Colon (tissue), 2 donors: Measurements from ENCODE around the gene OGFOD3.
"Not testable (repeated sequence)": the region's sequence is repeated elsewhere in the genome, so short reads cannot be mapped to it uniquely, and the experiment has no call there.

ENCODE experiments used
- FAIRE-seq: peaks from 2 replicates; lab custom pipeline; 2012; peaks lifted over from hg19 to GRCh38; lab: Jason Lieb, UNC
- donor health status: control.
- donor health status: control.

The OGFOD3 gene

DNA sequence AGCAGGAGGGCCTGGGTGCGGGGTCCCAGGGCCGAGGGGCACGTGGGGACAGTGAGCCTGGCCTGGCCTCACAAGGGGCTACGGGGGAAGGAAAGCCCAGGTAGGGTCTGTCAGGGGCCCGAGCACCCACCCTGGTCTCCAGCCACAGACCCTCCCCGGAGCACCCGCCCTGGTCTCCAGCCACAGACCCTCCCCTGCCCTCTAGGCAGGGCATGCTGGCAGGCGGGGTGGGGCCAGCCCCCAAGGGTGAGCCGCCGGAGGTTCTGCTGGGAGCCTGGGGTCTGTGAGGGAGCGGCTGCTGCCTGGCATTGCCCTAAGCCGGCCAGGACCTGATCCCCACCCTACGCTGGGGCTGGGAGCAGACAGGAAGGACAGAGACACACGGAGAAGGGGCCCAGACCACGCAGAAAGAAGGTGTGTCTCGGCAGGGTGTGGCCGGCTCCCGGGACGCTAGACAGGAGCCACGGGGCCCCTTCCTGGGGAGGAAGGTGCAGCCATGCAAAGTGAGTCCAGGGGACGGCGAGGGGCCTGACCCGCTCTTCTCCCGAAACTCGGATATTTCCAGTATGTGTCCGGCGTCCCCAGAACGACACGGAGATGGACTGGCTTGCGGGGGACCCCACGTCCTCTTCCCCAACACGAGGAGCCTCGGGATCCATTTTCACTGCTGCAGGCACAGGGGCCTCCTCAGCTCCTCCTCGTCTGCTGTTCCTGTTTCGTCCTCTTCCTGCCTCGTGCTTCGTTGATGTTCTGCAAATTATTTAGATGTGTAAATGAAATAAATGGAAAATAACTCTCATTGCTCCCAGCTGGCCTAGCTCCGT lies 31.3 kb downstream of the OGFOD3 start:
- no peak for FAIRE-seq

DNA sequence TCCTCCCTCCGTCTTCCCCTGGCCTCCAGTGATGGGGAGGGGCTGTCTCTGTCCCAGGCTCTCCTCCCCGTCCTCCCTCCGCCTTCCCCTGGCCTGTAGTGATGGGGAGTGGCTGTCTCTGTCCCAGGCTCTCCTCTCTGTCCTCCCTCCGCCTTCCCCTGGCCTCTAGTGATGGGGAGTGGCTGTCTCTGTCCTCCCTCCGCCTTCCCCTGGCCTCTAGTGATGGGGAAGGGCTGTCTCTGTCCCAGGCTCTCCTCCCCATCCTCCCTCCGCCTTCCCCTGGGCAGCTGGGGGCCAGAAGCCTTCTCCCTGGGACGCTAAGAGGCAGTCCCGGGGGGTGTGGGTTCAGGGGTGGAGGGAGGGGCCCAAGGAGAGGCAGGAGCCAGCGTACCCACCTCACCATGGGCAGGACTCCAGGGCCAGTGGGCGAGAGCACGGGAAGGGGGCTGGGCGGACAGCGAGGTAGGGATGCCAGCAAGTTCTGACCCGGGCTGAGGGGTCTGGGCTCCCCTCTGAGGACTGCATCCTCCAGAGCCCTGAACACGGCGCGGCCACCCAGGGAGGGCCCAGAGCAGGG lies 32.0 kb downstream of the OGFOD3 start:
- no peak for FAIRE-seq

GRCh38 chr17:82385559-82386254 lies 32.7 kb downstream of the OGFOD3 start:
- no peak for FAIRE-seq

DNA sequence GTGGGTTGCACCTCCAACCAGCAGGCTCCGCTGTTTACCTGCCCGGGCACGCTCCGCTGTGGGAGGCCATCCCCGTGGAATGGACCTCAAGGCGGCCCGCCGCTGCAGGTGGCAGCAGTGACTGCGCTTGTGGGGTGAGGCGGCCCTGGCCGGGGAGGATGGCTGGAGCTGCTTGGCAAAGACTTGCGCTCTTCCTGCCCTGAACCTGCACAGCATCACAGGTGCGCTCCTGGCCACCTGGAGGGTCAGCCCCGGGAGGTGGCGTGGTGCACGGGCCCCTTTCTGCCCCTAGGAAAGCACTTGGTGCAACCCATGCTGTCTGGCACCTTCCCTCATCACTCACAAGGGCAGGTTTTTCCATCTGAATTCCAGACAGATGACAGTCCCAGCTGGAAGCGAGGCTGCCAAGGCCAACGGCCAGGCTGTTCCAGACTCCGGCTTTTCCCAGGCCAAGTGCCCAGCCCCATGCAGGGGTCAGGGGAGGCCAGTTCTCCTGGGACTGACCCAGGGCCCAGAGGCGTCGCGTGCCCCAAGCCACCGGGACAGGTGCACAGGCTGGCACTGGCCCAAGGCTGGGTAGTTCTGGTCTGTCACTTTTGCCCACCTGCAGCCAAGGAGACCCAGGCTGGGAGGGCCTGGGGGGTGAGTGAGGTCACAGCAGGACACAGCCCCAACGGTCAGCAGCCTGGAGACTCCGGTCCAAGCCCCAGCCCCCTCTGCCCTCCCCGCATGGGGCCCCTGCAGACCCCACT lies 33.5 kb downstream of the OGFOD3 start:
- no peak for FAIRE-seq

DNA sequence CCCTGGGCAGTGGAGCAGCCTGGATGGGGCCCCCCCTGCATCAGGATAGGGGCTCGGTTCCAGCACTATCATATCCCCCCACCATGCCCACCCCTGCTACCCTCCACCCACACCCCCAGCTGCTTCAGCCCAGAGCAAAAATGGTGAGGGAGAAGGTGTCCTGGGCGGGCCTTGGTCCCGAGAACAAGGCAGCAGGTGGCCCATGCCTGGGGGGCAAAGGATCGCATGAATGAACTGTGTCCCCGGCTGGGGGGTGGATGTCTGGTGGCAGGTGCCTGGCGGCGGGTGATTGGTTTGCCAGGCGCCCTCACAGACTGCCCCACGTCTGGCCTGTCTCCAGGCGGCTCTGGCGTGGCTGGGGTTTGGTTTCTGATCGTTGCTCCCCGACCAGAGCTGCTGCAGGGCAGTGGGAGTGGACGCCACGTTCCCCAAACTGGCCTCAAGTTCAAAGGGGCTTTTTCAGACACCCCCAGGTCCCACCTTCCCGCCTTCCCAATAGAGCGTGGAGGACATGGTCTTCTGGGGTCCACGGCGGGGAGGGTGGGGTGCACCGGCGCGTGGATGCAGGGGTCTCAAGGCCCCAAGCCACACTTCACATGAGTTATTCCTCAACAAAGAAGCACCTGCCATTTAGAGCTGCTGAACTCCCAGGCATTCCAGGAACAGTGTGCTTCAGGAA lies 34.2 kb downstream of the OGFOD3 start:
- FAIRE-seq = no peak

DNA sequence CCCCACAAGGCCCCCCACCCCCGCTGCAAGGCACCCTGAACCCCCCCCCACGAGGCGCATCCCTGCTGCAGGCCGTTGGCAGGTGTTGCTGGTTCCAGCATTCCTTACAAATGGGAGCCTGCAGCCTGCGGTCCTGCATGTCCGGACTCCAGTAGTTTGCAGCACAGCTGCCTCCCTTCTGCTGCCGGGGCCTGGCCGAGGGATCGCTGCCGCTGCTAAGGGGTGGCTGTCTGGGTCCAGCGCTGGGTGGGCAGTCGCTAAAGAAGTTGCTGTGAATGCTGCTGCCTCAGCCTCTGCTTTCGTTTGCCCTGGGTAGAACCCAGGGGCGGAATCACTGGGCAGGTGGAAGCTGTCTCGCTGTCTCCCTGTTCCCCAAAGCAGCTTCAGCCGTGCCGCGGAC lies 35.0 kb downstream of the OGFOD3 start:
- FAIRE-seq = no peak

DNA sequence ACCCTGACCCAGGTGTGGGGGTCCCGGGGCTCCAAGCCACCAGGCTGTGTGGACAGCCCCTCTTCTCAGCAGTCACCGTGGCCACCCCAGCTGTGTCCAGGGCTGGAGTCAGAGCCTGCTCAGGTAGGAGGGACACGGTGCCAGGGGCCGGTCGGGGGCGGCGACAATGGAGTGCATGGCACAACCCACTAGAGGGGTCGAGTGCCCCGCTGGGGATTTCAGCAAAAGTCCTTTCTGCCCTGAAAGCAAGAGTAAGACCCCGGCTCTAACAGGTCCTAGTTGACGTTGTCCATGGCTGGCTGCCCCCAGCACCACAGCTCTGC lies 35.5 kb downstream of the OGFOD3 start:
- no peak for FAIRE-seq

DNA sequence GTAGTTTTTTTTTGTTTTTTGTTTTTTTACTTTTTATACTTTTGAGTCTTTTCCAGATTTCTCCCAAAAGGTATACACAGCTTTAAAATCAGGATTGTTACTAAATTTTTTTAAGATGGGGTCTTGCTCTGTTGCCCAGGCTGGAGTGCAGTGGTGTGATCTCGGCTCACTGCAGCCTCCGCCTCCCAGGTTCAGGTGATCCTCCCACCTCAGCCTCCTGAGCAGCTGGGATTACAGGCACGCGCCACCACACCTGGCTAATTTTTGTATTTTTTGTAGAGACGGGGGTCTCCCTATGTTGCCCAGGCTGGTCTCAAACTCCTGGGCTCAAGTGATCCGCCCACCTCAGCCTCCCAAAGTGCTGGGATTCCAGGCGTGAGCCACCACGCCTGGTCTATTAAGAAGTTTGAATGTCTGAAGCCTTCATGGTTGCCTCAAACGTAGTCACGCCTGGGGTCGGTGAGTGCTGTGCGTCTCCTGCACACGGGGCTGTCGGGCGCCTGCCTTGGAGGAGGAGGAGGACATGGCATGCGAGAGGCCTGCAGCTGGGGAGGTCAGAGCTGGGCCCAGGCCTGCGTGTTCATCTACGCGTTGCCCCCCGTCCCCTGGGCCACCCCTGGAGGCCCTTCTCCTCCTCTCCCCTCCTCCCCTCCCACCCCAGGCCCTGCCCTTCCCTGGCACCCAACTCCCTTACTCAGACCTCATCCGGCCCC lies 36.0 kb downstream of the OGFOD3 start:
- not testable (repeated sequence) for FAIRE-seq

- FAIRE-seq = not testable (repeated sequence)
Measured at GRCh38 chr17:82381703-82382009, 36.7 kb downstream of the OGFOD3 start.

DNA sequence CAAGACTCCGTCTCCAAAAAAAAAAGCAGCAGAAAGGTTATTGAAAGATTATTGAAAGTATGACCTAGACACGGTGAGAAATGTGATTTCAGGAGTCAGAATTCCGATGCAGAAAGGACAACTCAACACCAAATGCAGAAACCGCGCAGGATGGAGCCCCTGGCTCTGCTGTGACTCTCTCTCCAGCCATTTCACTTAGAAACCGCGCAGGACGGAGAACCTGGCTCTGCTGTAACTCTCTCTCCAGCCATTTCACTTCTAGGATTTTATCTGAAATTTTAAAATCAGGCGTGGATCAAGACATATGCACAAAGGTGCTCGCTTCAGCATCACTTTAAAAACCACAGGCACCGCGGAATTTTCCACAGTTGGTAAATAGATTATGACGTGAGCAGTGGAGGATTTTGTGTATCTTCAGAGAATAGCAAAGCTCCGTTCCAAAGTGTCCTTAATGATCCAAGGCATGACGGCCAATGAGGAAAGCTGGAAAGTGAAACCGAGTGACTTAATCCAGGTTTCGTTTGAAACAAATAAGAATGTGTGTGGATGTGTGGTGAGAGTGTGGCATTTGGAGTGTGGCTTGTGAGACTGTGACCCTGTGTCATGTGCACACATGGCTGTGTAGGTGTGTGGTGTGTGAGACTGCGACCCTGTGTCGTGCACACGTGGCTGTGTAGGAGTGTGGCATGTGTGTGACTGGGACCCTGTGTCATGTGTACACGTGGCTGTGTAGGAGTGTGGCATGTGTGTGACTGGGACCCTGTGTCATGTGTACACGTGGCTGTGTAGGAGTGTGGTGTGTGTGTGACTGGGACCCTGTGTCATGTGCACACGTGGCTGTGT lies 37.3 kb downstream of the OGFOD3 start:
- no peak for FAIRE-seq

DNA sequence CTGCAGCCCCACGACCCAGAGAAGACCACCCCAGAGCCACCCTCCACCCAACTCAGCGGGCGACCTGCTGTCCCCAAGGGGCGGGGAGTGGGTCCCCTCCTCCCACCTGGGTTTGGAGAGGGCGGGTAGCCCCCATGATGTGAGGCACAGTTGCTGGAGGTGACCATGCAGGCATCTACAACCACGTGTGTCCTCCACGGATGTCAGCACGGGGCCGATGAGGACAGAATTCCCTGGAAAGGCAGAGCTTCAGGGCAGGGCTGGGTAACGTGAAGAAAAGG lies 39.7 kb downstream of the OGFOD3 start:
- no peak for FAIRE-seq

DNA sequence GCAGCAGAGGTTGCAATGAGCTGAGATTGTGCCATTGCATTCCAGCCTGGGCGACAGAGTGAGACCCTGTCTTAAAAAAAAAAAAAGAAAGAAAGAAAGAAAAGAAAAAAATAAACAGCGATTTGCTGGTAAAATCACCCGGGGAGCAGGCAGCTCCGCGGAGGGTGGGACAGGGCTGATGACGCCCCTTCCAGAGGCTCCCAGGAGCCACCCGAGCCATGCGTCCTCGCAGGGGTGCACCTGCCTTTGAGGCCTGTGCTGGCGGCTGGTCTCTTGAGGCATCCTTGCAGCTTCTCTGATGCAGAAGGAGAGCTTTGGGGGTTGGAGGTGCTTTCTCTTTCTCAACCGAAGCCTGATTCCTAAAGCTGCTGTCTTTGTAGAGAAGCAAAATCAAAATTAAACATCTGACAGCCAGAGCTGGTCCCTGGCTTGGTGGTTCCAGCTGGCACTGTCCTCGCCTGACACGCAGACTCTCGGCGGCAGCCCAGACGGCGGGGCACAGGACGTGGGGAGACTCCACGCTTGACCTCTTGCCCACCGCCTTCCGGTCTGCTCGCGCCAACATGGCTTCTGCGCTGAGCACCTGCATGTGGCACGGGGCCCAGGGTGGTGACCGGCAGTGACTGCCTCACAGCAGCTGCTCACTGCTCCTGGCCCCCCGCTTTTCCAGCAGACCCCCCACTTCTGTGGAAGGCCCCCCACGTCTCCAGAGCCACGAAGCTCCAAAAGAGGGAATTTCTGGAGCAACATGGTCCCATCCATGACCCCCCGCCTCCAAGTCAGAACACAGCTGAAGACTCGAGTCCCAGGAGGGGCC lies 40.3 kb downstream of the OGFOD3 start:
- no peak for FAIRE-seq

GRCh38 chr17:82377294-82377693 lies 41.1 kb downstream of the OGFOD3 start:
- not testable (repeated sequence) for FAIRE-seq

- no peak for FAIRE-seq
Measured at GRCh38 chr17:82376042-82376730, 42.2 kb downstream of the OGFOD3 start.

GRCh38 chr17:82375359-82376041 lies 42.9 kb downstream of the OGFOD3 start:
- no peak for FAIRE-seq

DNA sequence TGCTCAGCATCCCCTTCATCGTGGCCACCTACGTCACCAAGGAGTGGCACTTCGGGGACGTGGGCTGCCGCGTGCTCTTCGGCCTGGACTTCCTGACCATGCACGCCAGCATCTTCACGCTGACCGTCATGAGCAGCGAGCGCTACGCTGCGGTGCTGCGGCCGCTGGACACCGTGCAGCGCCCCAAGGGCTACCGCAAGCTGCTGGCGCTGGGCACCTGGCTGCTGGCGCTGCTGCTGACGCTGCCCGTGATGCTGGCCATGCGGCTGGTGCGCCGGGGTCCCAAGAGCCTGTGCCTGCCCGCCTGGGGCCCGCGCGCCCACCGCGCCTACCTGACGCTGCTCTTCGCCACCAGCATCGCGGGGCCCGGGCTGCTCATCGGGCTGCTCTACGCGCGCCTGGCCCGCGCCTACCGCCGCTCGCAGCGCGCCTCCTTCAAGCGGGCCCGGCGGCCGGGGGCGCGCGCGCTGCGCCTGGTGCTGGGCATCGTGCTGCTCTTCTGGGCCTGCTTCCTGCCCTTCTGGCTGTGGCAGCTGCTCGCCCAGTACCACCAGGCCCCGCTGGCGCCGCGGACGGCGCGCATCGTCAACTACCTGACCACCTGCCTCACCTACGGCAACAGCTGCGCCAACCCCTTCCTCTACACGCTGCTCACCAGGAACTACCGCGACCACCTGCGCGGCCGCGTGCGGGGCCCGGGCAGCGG lies 43.6 kb downstream of the OGFOD3 start:
- no peak for FAIRE-seq

- no peak for FAIRE-seq
Measured at GRCh38 chr17:82373731-82374625, 44.4 kb downstream of the OGFOD3 start.
